OCI-LY3 (cell line): ENCODE results near the gene METTL24.

Experiments
- CTCF ChIP-seq: fragments of 200-600, 300-600 bp; sonication (generic); IDR thresholded peaks from 2 replicates; pipeline ENCODE4 v1.5.1; 2014; ENCODE audit warnings: antibody characterized with exemption, low read length, low read depth
- EZH2phosphoT487 ChIP-seq: fragments of 200-600 bp; shearing (Covaris generic); IDR thresholded peaks from 2 replicates; pipeline ENCODE4 v1.6.1; 2018; ENCODE audit warnings: antibody characterized with exemption, mixed run types, low read depth

- TF ChIP-seq CTCF (no peak), EZH2phosphoT487 (no peak)
Observed at GRCh38 chr6:110317189-110317588, 41.0 kb downstream of the METTL24 start.
